Stimulated activated naive CD4-positive, alpha-beta T cell treated with Interleukin-2 at 50 U/mL for 16 hours (primary cell): Measurements from ENCODE around the gene SKOR1.

Experiments
- DNase-seq: peaks from one replicate; lab custom pipeline; 2025; lab: John Stamatoyannopoulos, UW

The SKOR1 gene

GRCh38 chr15:67832897-67833709 is 7.8 kb downstream of the SKOR1 start:
- DNase-seq = no peak

GRCh38 chr15:67833710-67834511 is 8.6 kb downstream of the SKOR1 start:
- DNase-seq = no peak

- peak; percentile 19 for DNase-seq
Observed at GRCh38 chr15:67834581-67835296, 9.4 kb downstream of the SKOR1 start.

- DNase-seq = no peak
Observed at GRCh38 chr15:67835297-67836133, 10.2 kb downstream of the SKOR1 start.

- DNase-seq = no peak
Observed at GRCh38 chr15:67836134-67836455, 10.8 kb downstream of the SKOR1 start.

GRCh38 chr15:67836477-67836876 is 11.2 kb downstream of the SKOR1 start:
- peak; percentile 32 for DNase-seq

GRCh38 chr15:67836955-67837354 is 11.6 kb downstream of the SKOR1 start:
- no peak for DNase-seq

- no peak for DNase-seq
Observed at GRCh38 chr15:67838789-67839332, 13.6 kb downstream of the SKOR1 start.

GRCh38 chr15:67839499-67839928 is 14.2 kb downstream of the SKOR1 start:
- DNase-seq = no peak

GRCh38 chr15:67839929-67840748 is 14.8 kb downstream of the SKOR1 start, which contains the start of gene RNU6-1:
Gene RNU6-1 (minus strand): TSS chr15:67840045.
- peak; percentile 94 for DNase-seq

- DNase-seq = no peak
Observed at GRCh38 chr15:67840749-67841512, 15.6 kb downstream of the SKOR1 start.

GRCh38 chr15:67841513-67841762 is 16.1 kb downstream of the SKOR1 start:
- DNase-seq = no peak

- DNase-seq = no peak
Observed at GRCh38 chr15:67843092-67843501, 17.8 kb downstream of the SKOR1 start.

- DNase-seq = no peak
Observed at GRCh38 chr15:67843571-67844387, 18.5 kb downstream of the SKOR1 start.

- DNase-seq = no peak
Observed at GRCh38 chr15:67845974-67846373, 20.7 kb downstream of the SKOR1 start.

GRCh38 chr15:67849538-67849937 is 24.2 kb downstream of the SKOR1 start:
- DNase-seq = no peak

GRCh38 chr15:67850336-67850735 is 25.0 kb downstream of the SKOR1 start:
- no peak for DNase-seq

- DNase-seq = no peak
Observed at GRCh38 chr15:67850994-67851571, 25.8 kb downstream of the SKOR1 start.

- DNase-seq = no peak
Observed at GRCh38 chr15:67852418-67852817, 27.1 kb downstream of the SKOR1 start.
